IPS DF 4.7 (cell line): ENCODE results near the gene DNM3.
"Not testable (repeated sequence)": the region's sequence is repeated elsewhere in the genome, so short reads cannot be mapped to it uniquely, and the experiment has no call there.

Experiments used
- DNase-seq: peaks from one replicate; pipeline ENCODE4 v3.0.0-alpha.2; 2013; ENCODE audit warnings: low spot score; ENCODE audit errors: extremely low read depth

DNM3 gene

GRCh38 chr1:172024516-172024915 lies 183.2 kb downstream of the DNM3 start:
- no peak for DNase-seq

GRCh38 chr1:172024944-172025738 lies 183.8 kb downstream of the DNM3 start:
- not testable (repeated sequence) for DNase-seq

- no peak for DNase-seq
Measured at GRCh38 chr1:172040466-172040865, 199.2 kb downstream of the DNM3 start.

- no peak for DNase-seq
Measured at GRCh38 chr1:172041102-172041501, 199.8 kb downstream of the DNM3 start.

GRCh38 chr1:172041742-172042141 lies 200.4 kb downstream of the DNM3 start:
- no peak for DNase-seq

GRCh38 chr1:172043900-172044299 lies 202.6 kb downstream of the DNM3 start:
- no peak for DNase-seq

GRCh38 chr1:172051898-172052297 lies 210.6 kb downstream of the DNM3 start:
- DNase-seq, result no peak

GRCh38 chr1:172054172-172054571 lies 212.9 kb downstream of the DNM3 start:
- DNase-seq, result no peak

- not testable (repeated sequence) for DNase-seq
Measured at GRCh38 chr1:172055816-172056419, 214.6 kb downstream of the DNM3 start.

- DNase-seq, result no peak
Measured at GRCh38 chr1:172068334-172068733, 227.0 kb downstream of the DNM3 start.

GRCh38 chr1:172069051-172069450 lies 227.8 kb downstream of the DNM3 start:
- no peak for DNase-seq

GRCh38 chr1:172069534-172069933 lies 228.2 kb downstream of the DNM3 start:
- no peak for DNase-seq

- DNase-seq, result no peak
Measured at GRCh38 chr1:172070055-172070454, 228.8 kb downstream of the DNM3 start.

GRCh38 chr1:172071746-172072145 lies 230.4 kb downstream of the DNM3 start:
- no peak for DNase-seq

- not testable (repeated sequence) for DNase-seq
Measured at GRCh38 chr1:172079859-172080258, 238.6 kb downstream of the DNM3 start.

- DNase-seq, result no peak
Measured at GRCh38 chr1:172083191-172083590, 241.9 kb downstream of the DNM3 start.

- no peak for DNase-seq
Measured at GRCh38 chr1:172084876-172085275, 243.6 kb downstream of the DNM3 start.

- no peak for DNase-seq
Measured at GRCh38 chr1:172085317-172085716, 244.0 kb downstream of the DNM3 start.

GRCh38 chr1:172086137-172086536 lies 244.8 kb downstream of the DNM3 start:
- no peak for DNase-seq

GRCh38 chr1:172088256-172088655 lies 247.0 kb downstream of the DNM3 start:
- no peak for DNase-seq

- peak; percentile 19 for DNase-seq
Measured at GRCh38 chr1:172089768-172090510, 248.6 kb downstream of the DNM3 start.

GRCh38 chr1:172090511-172090817 lies 249.2 kb downstream of the DNM3 start:
- no peak for DNase-seq
